Esophagus squamous epithelium (tissue), 5 donors: ENCODE measurements around the gene PTPN21. TPM values are rescaled to one million over a fixed set of nuclear protein-coding genes. Genes with fewer than 3 reads are reported as not detected.

Source experiments
- DNase-seq: peaks from one replicate; lab custom pipeline; 2025; lab: John Stamatoyannopoulos, UW
- H3K27ac ChIP-seq, 4 donors: fragments of 200-600 bp; sonication (generic); one replicate each; pipeline ENCODE4 v1.5.1; 2016 to 2019; ENCODE audit warnings: mild to moderate bottlenecking in 1 of 4
- H3K27me3 ChIP-seq, 4 donors: fragments of 200-600 bp; sonication (generic); 1 replicate in 3 of 4; 2 replicates in 1 of 4; pipeline versions ENCODE4 v1.5.1 to v1.6.0; 2017 to 2021; ENCODE audit warnings: antibody characterized with exemption in 1 of 4
- H3K36me3 ChIP-seq, 3 donors: fragments of 200-600 bp; sonication (generic); one replicate each; pipeline ENCODE4 v1.5.1; 2016 to 2019
- H3K4me1 ChIP-seq, 3 donors: fragments of 200-600 bp; sonication (generic); one replicate each; pipeline ENCODE4 v1.5.1; 2017 to 2019
- H3K4me3 ChIP-seq, 4 donors: fragments of 200-600 bp; sonication (generic); 1 replicate in 3 of 4; 2 replicates in 1 of 4; pipeline ENCODE4 v1.5.1; 2016 to 2019; ENCODE audit warnings: mild to moderate bottlenecking in 2 of 4, moderate library complexity in 1 of 4
- H3K9me3 ChIP-seq, 3 donors: fragments of 200-600 bp; sonication (generic); one replicate each; pipeline ENCODE4 v1.5.1; 2016 to 2019
- POLR2A ChIP-seq, 4 donors: fragments of 450-650 bp; IDR thresholded peaks; one replicate each; pipeline ENCODE4 v1.6.1; 2017; ENCODE audit warnings: antibody characterized with exemption in 4 of 4, mild to moderate bottlenecking in 4 of 4, moderate library complexity in 3 of 4
- WGBS, 2 donors: methylation state at CpG; one replicate each; pipeline ENCODE4 v1.1.5; 2018; 5-methylcytosine and 5-hydroxymethylcytosine counted together
- intact Hi-C: fragments of 100-400 bp; cut with DNase I; formaldehyde crosslinking; loops from one replicate; pipeline ENCODE4 v1.15.0; 2022
- total RNA-seq, 4 donors: library from RNA; depleted of rRNA; stranded (reverse); fragments of >200 nt; gene quantifications; one replicate each; pipeline ENCODE4 v1.1.0, GENCODE V29; 2016
- TF ChIP-seq, protein P1 (sequence below), 6 experiments: fragments of 450-650 bp in 4 of 6; fragments of 200-600 bp in 2 of 6; sonication (generic) in 2 of 6; IDR thresholded peaks; one replicate each; pipeline ENCODE4 v1.5.1; 2016 to 2019; ENCODE audit warnings: antibody characterized with exemption in 6 of 6, mild to moderate bottlenecking in 4 of 6, moderate library complexity in 4 of 6
- donor health status: DM: yes; HTN: yes; CAD: no.

PTPN21 gene
- total RNA-seq, 4 donors from 2014 or later = 4.7 to 14.5 (median 6.1) TPM

- Histone ChIP-seq H3K27ac (no peak overlapping the region), H3K9me3 (no peaks in the 10 kb centered on the region), H3K4me3 (no peak overlapping the region), H3K36me3 (peaks cover 0 to 35% (median 0%) of the 10 kb centered on the region in 3 donors), H3K4me1 (peaks cover 0 to 28% (median 3%) of the 10 kb centered on the region in 3 donors), H3K27me3 (no peaks in the 10 kb centered on the region)
- intact Hi-C loops = loop anchor here (10.0 kb wide), 1 partner anchor 65 kb away; the partner anchor contains the start of gene PTPN21
- TF ChIP-seq POLR2A (IDR thresholded peaks at IDR 0.05) = no peak
- TF ChIP-seq, protein P1, sequence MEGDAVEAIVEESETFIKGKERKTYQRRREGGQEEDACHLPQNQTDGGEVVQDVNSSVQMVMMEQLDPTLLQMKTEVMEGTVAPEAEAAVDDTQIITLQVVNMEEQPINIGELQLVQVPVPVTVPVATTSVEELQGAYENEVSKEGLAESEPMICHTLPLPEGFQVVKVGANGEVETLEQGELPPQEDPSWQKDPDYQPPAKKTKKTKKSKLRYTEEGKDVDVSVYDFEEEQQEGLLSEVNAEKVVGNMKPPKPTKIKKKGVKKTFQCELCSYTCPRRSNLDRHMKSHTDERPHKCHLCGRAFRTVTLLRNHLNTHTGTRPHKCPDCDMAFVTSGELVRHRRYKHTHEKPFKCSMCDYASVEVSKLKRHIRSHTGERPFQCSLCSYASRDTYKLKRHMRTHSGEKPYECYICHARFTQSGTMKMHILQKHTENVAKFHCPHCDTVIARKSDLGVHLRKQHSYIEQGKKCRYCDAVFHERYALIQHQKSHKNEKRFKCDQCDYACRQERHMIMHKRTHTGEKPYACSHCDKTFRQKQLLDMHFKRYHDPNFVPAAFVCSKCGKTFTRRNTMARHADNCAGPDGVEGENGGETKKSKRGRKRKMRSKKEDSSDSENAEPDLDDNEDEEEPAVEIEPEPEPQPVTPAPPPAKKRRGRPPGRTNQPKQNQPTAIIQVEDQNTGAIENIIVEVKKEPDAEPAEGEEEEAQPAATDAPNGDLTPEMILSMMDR (IDR thresholded peaks at IDR 0.05) = no peak
- WGBS, 2 donors = 87 to 91% methylated on average over 3 to 6 of the region's 6 CpGs
- no peak for DNase-seq
These were observed 64.6 kb downstream of the PTPN21 start for GRCh38 chr14:88490168-88490567.

GRCh38 chr14:88488897-88489296 is 65.9 kb downstream of the PTPN21 start:
- intact Hi-C loops = no loop called here
- DNase-seq = no peak
- Histone ChIP-seq H3K9me3 (no peaks in the 10 kb centered on the region), H3K36me3 (peaks cover 0 to 35% (median 0%) of the 10 kb centered on the region in 3 donors), H3K27ac (peak overlapping the region in 2 of 4 donors; percentile 50 to 69), H3K4me1 (peaks cover 0 to 28% (median 3%) of the 10 kb centered on the region in 3 donors), H3K4me3 (no peak overlapping the region), H3K27me3 (no peaks in the 10 kb centered on the region)
- no peak for TF ChIP-seq POLR2A (IDR thresholded peaks at IDR 0.05)
- TF ChIP-seq, protein P1 (IDR thresholded peaks at IDR 0.05) = no peak
- WGBS, 2 donors = 37 to 68% methylated on average over 6 of the region's 6 CpGs

DNA sequence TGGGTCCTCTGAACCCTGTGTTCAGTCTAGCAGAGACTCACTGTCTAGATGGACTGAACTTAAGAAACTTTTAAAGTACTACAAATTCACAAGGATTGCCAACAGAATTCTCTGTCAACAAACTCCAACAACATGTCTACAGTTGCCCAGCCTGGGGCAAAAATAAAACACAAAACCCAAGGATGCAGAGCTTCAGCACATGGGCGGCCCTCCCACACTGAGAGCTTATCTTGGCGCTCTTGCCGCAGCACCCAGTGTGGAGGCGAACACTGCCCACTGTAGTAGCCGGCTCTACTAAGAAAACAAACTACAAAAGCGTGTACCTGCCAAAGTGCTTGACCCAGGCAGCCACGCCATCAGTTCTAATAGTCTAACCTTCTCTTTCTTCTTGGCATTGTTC is 66.7 kb downstream of the PTPN21 start:
- Histone ChIP-seq H3K36me3 (peaks cover 0 to 35% (median 0%) of the 10 kb centered on the region in 3 donors), H3K27ac (peak overlapping the region in 3 of 4 donors; percentile 16 to 69 (median 50)), H3K4me3 (no peak overlapping the region), H3K9me3 (no peaks in the 10 kb centered on the region), H3K4me1 (peaks cover 0 to 28% (median 3%) of the 10 kb centered on the region in 3 donors), H3K27me3 (no peaks in the 10 kb centered on the region)
- no peak for TF ChIP-seq POLR2A (IDR thresholded peaks at IDR 0.05)
- TF ChIP-seq, protein P1 (IDR thresholded peaks at IDR 0.05) = no peak
- WGBS, 2 donors = 24 to 55% methylated on average over 7 of the region's 7 CpGs
- DNase-seq = no peak
- intact Hi-C loops = no loop called here

DNA sequence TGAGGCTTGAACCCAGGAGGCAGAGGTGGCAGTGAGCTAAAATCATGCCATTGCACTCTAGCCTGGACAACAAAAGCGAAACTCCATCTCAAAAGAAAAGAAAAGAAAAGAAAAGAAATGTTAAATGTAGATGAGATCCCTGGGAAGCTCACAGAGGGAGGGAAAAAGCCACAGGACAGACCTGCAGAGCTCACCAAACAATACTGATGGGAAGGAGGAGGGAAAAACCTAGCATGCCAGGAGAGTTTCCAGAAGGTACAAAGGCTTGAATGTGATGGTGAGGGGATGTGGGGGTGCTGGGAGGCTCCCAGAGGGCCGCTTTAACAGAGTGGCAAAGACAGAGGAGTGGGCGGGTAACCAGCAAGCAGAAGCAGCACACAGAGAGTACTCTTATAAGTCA is 72.3 kb downstream of the PTPN21 start:
- TF ChIP-seq POLR2A (IDR thresholded peaks at IDR 0.05) = no peak
- TF ChIP-seq, protein P1 (IDR thresholded peaks at IDR 0.05) = no peak
- Histone ChIP-seq H3K36me3 (peaks cover 14 to 80% (median 17%) of the 10 kb centered on the region in 3 donors), H3K27ac (no peak overlapping the region), H3K4me1 (peaks cover 0 to 5% (median 0%) of the 10 kb centered on the region in 3 donors), H3K27me3 (no peaks in the 10 kb centered on the region), H3K9me3 (no peaks in the 10 kb centered on the region), H3K4me3 (no peak overlapping the region)
- intact Hi-C loops = no loop called here
- WGBS, 2 donors = 83 to 90% methylated on average over 2 to 3 of the region's 3 CpGs
- DNase-seq = no peak

- Histone ChIP-seq H3K27me3 (no peaks in the 10 kb centered on the region), H3K9me3 (no peaks in the 10 kb centered on the region), H3K27ac (no peak overlapping the region), H3K4me1 (no peaks in the 10 kb centered on the region), H3K36me3 (peaks cover 14 to 88% (median 17%) of the 10 kb centered on the region in 3 donors), H3K4me3 (no peak overlapping the region)
- 84 to 94% methylated on average over 5 to 6 of the region's 7 CpGs for WGBS, 2 donors
- TF ChIP-seq, protein P1 (IDR thresholded peaks at IDR 0.05) = no peak
- TF ChIP-seq POLR2A (IDR thresholded peaks at IDR 0.05) = no peak
- intact Hi-C loops = no loop called here
- no peak for DNase-seq
These were observed 73.0 kb downstream of the PTPN21 start for GRCh38 chr14:88481794-88482193.
